ENCODE measurements around the gene MOBP.

Gene MOBP

GRCh38 chr3:39440316-39440715 is 27.2 kb upstream of the MOBP start:
- no peak overlapping the region for H3K4me3 ChIP-seq (ENCODE audit: low read length)
- DNase-seq (ENCODE audit: low read depth) = no peak
- no peak for TF ChIP-seq CTCF (conservative IDR thresholded peaks at IDR 0.05; ENCODE audit: low read depth, low read length)

GRCh38 chr3:39443530-39443929 is 23.9 kb upstream of the MOBP start:
- no peak overlapping the region for H3K4me3 ChIP-seq (ENCODE audit: low read length)
- peak; percentile 21 for TF ChIP-seq CTCF (conservative IDR thresholded peaks at IDR 0.05; ENCODE audit: low read depth, low read length)
- DNase-seq (ENCODE audit: low read depth) = no peak

- TF ChIP-seq CTCF (conservative IDR thresholded peaks at IDR 0.05; ENCODE audit: low read depth, low read length) = no peak
- H3K4me3 ChIP-seq (ENCODE audit: low read length) = no peak overlapping the region
- no peak for DNase-seq (ENCODE audit: low read depth)
Observed at GRCh38 chr3:39445927-39446326, 21.6 kb upstream of the MOBP start.

- TF ChIP-seq CTCF (conservative IDR thresholded peaks at IDR 0.05; ENCODE audit: low read depth, low read length) = no peak
- no peak overlapping the region for H3K4me3 ChIP-seq (ENCODE audit: low read length)
- no peak for DNase-seq (ENCODE audit: low read depth)
Observed at GRCh38 chr3:39446444-39446843, 21.0 kb upstream of the MOBP start.

GRCh38 chr3:39447637-39448483 is 19.6 kb upstream of the MOBP start:
- no peak overlapping the region for H3K4me3 ChIP-seq (ENCODE audit: low read length)
- peak; percentile 46 for DNase-seq (ENCODE audit: low read depth)
- TF ChIP-seq CTCF (conservative IDR thresholded peaks at IDR 0.05; ENCODE audit: low read depth, low read length) = peak; percentile 93

- DNase-seq (ENCODE audit: low read depth) = no peak
- H3K4me3 ChIP-seq (ENCODE audit: low read length) = no peak overlapping the region
- no peak for TF ChIP-seq CTCF (conservative IDR thresholded peaks at IDR 0.05; ENCODE audit: low read depth, low read length)
Observed at GRCh38 chr3:39448506-39449233, 18.8 kb upstream of the MOBP start.

Data from retinal pigment epithelial cell (primary cell).